Panc1 (cell line): ENCODE data around the gene EHD3.

Experiments
- CTCF ChIP-seq: fragments of 450-650 bp; IDR thresholded peaks from 2 replicates; pipeline ENCODE4 v1.5.1; 2017; ENCODE audit warnings: mild to moderate bottlenecking
- SIN3A ChIP-seq: IDR thresholded peaks from 2 replicates; pipeline ENCODE4 v1.6.1; 2012; ENCODE audit warnings: low read depth, mild to moderate bottlenecking, low read length, moderate library complexity, borderline replicate concordance; ENCODE audit not compliant: insufficient read depth

- TF ChIP-seq SIN3A (no peak), CTCF (no peak)
Observed at GRCh38 chr2:31189141-31189540, 44.8 kb upstream of the EHD3 start.
